NOMO-1 treated with DMSO at 0.1 percent for 48 hours (cell line): ENCODE measurements around the gene CEP43.
A peak's percentile ranks its signal among the peaks of the same experiment; 100 is the strongest.

Source experiments
- DNase-seq: peaks from one replicate; lab custom pipeline; 2025; ENCODE audit not compliant: unreplicated experiment; lab: John Stamatoyannopoulos, UW

Gene CEP43, protein sequence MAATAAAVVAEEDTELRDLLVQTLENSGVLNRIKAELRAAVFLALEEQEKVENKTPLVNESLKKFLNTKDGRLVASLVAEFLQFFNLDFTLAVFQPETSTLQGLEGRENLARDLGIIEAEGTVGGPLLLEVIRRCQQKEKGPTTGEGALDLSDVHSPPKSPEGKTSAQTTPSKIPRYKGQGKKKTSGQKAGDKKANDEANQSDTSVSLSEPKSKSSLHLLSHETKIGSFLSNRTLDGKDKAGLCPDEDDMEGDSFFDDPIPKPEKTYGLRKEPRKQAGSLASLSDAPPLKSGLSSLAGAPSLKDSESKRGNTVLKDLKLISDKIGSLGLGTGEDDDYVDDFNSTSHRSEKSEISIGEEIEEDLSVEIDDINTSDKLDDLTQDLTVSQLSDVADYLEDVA

DNA sequence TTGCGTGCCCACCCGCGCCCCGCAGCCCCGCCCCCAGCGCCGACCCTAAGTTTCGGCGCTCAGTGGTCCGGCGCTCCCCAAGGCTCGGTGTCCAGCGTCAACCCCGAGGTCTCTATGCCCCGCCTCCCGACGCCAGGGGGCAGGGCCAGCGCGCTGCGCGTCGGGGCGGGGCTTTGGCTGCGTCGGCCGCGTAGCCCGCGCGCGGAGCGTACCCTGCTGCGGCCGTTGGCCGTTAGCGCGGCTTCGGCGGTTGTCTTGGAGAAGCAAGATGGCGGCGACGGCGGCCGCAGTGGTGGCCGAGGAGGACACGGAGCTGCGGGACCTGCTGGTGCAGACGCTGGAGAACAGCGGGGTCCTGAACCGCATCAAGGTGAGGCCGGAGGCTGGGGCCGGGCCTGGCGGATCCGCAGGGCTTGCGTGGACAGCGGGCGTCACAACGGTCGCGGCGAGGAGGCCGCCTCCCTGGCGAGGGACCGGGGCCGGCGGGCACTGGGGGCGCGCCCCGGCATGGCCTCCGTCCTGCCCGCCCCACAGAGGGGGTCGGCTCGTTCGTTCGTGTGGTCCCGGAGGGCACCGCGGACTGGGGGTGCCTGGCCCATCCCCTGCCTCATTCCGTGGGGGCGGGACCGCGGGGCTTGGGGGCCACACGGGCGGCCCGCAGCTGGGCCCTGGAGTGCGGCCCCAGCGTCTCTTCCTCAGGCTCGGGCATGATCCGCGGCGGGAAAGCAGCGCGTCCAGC, at the start of gene CEP43:
TSS of gene CEP43 (plus strand) at position 253 of the 739 bp plus-strand sequence. CDS start at position 269, 16 bp downstream.
- peak; percentile 93 for DNase-seq

DNA sequence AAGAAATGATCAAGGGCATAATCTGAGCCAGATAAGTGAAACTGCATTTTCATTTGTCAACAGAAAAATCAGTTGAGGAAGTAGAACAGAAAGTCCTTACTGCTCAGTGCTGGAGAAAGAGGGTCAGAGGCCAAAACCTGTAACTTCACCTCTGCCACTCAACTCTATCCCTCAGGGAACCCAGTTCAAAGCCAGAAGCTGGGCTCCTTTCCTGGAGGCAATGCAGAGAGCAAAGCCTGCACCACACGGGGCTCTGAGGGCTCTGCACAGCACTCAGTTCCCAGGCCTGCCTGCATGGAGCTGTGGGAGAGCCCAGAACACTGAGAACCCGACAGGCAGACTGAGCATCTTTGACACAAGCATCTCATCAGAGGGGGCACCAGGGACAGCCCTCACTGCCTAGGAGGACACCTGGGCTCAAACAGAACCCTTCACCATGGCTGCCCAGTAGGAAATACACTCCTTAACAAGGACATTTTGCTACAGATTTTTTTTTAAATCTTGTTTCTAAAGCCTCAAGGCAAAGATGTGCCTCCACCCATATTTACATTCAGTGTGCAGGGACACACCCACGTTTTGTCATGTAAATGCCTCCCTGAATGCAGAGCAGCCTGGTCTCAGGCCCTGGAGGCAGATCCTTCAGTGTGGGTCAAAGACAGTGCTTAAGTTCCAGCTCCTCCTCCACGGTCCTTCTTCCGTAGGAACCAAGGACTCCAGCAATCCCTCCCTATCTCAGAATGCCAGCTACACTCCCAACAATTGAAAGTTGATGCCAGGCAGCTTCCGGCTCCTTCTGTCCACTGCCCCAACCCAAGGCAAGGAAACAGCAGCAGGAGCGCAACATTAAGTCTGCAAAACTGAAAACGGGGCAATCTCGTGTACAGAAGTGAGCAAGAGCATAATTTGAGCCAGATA, 49.4 kb upstream of the CEP43 start:
- no peak for DNase-seq

DNA sequence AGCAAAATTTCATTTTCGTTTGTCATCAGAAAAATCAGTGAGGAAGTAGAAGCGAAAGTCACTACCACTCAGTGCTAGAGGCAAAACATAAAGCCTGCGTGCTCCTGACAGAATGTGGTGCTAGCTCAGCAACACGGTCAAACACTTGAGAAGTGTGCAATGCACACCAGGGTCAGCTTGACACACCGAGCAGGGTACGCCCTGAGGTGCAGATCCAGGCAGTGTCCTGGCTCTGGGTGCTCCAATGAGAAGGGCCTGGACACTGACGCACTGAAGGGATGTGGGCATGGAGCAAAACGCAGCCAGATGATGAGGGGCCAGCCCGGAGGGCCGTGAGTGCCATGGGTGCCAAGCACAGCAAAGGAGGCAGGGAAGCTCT, 48.8 kb upstream of the CEP43 start:
- no peak for DNase-seq

DNA sequence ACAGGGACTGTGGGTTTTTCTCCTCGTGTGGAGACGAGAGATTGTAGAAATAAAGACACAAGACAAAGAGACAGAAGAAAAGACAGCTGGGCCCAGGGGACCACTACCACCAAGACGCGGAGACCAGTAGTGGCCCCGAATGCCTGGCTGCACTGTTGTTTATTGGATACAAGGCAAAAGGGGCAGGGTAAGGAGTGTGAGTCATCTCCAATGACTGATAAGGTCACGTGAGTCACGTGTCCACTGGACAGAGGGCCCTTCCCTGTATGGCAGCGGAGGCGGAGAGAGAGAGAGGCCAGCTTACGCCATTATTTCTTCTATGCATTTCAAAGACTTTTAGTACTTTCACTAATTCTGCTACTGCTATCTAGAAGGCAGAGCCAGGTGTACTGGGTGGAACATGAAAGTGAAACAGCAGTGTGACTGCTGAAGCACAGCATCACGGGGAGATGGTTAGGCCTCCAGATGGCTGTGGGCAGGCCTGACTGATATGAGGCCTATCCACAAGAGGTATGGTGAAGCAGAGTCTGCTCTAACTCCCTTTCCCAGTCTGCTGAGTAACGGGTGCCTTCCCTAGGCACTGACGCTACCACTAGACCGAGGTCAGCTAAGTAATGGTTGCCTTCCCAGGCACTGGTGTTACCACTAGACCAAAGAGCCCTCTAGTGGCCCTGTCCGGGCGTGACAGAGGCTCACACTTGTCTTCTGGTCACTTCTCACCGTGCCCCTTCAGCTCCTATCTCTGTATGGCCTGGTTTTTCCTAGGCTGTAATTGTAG, 48.1 kb upstream of the CEP43 start:
- peak; percentile 21 for DNase-seq

DNA sequence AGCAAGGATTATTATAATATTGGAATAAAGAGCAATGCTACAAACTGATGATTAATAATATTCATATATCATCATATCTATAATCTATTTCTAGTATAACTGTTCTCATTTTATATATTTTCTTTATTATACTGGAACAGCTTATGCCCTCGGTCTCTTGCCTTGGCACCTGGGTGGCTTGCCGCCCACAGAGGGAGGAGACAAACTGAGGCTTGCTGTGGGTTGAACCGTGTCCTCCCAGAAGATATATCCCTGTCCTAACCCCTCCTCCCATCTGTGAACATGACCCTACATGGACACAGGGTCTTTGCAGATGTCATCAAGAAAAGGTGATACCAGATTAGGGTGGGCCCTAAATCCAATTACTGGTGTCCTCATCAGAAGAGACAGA, 47.5 kb upstream of the CEP43 start:
- DNase-seq, result no peak

DNA sequence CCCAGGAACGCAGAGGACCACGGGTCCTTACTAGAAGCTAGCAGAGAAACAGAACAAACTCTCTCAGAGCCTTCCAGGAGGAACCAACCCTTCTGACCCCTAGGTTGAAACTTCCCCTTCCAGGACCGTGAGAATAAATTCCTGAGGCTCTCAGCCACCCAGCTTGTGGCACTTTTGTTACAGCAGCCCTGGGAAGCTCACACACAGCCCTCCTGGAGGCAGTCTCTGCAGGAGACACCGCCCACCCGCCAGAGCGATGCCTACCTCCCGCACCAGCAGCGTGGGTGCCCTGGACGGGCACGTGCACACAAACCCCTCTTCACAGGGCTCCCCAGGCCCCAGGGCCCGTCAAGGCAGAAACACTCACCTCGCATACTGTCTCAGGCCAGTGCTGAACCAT, 47.1 kb upstream of the CEP43 start:
- DNase-seq, result no peak

DNA sequence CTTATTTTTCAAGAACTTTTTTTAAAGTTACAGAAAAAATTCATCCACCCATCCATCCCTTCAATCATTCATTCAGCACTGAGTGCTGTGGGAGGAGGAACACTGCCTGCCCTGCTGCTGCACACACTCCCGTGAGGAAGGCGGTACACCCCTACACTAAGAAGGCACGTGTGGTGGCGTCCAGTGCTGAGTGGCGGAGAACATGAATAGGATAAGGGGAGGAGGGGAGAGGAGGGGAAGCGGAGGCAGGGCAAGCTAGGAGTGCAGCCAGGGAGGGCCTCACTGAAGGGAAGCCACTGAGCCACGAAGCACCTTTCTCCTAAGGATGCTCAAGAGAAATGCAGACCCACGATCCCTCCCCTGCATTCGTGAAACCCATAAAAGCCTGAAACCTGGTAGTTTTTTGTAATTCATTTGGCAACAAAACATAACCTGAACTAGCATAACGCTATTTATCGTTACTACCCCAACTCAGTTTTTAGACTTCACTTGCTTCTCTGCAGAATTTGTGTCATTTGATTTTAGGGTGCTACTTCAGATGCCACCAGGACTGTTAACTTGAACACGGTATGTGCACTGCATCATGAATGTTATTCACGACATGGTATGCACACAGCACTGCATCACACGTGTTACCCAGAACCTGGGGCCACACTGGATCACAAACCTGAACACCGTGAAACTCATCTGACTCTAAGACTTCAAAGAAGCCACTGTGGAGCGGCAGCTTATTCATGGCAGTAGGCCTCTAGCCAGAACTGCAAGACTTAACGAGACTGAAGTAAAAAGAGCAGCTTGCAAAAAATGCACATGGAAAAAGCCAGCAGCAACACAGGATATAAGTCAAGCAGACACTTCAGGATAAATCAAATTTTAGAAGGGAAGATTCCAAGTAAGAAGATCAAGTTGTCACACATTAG, 46.4 kb upstream of the CEP43 start:
- no peak for DNase-seq

DNA sequence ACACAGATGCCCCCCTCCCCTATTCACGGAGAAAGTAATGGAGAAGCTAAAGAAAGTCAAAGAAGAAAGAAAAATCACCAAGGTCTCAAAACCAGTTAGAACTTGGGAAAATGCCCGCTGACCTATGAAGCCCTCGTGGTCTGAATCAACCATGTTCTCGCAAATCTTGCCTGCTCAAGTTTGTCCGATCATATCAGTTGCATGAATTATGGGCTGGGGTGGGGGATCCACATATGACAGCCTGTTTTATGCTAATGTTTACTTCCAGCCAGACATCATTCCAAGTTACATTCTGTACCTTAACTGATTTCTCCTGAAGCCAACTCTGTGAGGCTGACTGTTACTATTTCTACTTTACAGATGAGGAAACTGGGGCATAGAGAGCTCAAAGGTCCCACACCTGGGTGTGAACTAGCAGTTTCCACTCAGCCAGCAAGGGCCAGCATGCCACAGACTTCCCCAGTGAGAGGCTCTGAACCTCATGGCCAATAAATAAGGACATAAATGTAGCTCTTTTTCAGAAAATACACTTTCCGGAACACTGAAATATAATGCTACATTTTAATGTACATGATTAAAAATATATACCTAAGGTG, 45.0 kb upstream of the CEP43 start:
- no peak for DNase-seq

DNA sequence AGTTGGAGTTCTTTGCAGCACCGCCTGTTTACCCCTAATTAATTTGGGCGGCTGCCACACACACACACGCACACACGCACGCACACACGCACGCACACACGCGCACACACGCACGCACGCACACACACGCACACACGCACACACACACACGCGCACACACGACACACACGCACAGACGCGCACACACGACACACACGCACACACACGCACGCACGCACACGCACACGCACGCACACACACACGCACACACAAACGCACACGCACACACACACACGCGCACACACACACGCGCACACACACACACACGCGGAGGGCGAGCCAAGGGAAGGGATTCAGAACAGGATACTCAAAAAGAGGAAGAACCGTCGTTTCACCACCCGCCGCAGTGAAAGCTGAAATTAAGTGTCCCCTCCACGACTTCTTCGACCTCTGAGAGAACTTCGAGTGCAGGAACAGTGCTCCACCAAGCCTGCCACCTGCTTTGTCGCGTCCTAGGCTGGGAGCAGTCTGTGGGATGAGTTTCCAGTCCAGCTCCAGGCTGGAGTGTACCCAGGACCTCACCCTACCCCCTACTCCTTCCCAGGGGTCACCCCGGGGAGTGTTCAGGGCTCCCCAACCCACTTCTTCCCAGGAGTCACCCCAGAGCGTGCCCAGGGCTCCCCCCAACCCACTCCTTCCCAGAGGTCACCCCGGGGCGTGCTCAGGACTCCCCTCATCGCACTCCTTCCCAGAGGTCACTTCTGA, 43.9 kb upstream of the CEP43 start:
- DNase-seq, result peak; percentile 90

DNA sequence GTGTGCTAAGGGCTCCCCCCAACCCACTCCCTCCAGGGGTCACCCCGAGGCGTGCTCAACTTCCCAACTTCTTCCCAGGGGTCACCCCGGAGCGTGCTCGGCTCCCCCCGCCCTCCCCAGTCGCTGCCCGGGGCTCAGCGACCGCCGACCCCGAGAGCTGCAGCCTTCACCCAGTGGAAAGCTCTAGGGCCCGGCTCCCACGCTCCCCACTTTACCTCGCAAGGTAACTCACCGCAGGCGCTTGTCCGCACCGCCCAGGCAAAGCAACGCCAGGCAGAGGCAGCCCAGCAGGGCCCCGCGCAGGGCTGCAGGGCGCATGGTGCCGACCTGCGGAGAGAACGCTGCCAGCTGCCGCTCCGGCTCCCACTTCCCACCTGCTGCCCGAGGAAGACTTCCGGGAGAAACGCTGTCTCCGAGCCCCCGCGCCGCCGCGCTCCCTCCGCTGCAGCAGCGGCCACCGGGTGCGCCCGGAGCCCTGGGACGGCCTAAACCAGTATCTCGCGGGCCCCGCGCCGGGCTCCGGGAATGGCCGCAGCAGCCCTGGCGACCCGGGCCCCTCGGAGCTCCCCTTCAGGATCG, 43.2 kb upstream of the CEP43 start:
- DNase-seq, result no peak

DNA sequence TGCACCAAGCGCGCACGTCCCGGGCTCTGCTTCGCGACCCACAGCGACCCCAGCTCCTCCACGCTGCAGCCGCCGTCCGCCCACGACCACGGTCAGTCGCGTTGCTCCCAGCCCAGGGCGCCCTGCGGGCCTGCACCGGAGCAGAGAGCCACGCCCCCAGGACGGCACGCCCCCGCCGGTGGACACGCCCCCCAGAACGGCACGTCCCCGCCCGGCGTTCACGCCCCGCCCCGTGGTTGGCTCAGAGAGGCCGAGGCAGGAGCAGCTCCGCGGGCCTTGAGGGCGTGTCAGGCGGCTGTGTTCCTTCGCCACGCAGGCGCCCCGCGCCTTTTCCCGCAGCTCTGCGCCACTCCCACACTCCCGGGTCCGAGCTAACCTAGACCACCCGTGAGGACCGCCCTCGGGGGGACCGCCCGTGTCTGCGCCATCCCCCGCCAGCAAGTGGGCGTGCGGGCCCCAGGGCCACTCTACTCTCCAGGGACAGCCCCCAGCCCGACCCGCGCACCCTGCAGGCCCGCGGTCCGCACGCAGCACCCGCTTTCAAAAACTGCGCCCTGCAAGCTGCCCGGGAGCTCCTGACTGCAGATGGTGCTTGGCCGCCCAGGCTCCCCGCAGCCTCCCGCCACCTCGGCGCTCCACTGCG, 42.6 kb upstream of the CEP43 start, which contains the start of gene RNASET2:
TSS of gene RNASET2 (minus strand) at position 107 of the 643 bp plus-strand sequence. CDS start 368 bp downstream, outside the sequence.
- DNase-seq, result peak; percentile 85

DNA sequence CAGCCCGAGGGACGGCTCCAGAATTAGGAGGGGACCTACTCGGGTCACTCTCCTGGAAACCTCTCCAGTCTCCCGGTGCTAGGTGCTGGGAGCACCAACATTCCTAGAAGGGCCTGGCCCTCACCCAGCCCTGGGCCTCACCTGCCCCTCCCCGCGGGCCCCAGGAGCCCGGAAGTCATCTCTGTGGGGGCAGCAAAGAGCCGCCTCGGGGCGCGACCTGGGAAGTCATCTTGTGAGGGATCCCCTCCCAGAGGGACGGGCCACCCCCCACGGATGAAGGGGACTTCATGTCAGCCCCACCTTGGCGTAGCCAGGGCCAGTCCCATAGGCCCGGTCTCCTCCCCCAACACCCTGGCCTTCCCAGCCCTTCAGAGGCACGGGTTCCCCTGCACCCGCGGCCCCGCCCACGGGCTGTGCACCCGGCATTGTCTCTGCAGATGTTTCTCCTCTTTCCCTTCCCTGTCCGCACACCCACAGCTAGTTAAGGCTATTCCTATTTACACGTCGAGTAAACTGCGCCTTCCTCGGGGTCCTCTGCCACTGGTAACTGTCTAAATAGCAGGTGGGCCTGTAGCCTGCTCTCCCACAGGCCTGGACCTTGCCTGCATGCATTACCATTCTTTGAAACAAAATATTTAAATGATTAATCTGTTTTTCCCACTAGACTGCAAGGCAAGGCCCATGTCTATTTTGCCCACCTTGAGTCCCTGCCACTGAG, 42.0 kb upstream of the CEP43 start:
- DNase-seq, result peak; percentile 51

DNA sequence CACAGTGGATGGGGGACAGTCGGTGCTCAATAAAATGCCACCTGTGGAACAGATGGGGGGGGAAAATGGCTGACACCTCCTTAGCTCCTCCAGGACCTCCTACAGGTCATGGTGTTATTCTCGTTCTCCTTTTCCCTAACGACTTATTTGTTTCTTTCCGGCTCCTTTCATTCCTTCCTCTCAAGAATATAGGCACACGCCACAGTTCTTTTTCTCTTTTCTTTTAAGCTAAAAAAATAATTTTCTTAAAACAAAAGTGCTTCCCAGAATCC, 41.5 kb upstream of the CEP43 start:
- DNase-seq, result no peak

DNA sequence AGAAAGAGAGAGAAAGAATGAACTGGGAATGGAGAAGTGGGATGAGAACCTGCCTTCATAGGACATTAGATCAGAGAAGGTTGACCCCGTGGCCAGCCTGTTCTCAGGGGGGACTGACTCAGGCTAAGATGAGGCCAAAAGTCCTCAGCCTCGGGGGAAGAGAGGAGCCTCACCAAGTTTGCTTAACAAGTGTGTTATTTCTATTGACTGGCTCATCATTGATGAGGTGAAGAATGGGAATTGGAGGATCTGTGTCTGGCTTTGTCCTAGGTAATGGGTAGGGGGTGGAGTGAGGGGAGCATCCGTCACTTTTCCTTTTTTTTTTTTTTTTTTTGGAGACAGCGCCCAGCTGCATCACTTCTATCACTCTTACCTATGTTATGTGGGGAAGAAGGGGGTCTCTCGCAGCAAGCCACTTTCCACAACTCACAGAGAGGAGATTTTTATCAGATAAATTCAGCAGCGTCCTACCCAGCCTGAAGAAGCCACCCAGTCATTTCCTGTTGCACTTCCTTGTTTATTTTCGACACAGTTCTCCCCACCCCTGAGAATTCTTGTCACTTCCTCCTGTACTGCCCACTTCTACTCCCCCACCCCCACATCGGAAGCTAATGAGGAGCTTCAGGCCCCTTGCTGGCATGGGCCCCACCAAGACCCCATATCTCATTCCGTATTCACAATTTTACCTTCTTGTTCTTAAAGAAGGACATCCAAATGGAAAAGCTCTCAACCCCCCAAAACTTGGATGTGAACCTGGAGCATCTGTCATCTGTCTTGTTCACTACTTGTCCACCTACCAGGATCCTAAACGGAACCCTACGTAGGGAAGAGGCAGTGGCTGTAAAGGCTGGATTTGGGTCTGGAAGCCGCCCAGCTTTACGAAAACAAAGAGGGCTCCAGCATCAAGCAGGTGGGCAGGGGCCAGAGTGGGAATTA, 40.0 kb upstream of the CEP43 start:
- peak; percentile 77 for DNase-seq

DNA sequence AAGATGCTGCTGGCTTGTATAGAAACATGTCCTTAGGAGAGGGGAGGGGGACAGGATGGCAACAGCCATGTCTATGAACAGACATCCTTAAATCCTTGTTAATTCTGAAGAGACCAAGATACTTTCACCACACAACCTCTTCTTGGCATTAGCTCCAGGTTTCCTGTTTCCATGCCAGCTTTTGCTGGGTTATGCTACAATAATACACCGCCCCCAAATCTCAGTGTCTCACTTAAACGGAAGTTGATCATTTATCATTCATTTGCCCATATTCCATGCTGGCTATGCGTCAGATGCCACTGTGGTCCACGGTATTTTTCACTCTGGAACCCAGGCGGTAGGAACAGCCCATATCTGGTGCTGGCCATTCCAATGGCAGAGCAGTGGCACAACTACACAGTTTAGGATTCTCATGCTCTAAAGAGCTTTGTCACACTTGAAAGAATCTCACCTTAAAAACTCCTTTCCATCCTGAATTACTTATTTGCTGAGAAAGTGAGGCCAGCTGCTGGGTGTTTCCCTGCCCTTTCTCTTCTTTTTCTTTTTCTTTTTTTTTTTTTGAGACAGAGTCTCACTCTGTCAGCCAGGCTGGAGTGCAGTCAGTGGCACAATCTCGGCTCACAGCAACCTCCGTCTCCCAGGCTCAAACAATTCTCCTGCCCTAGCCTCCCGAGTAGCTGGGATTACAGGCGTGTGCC, 39.1 kb upstream of the CEP43 start:
- DNase-seq, result no peak
